Osteocyte (in vitro differentiated cells): Measurements from ENCODE around the gene DIO2. TPM values are rescaled to one million over a fixed set of nuclear protein-coding genes. Genes with fewer than 3 reads are reported as not detected.

Experiments
- DNase-seq: peaks from one replicate; pipeline ENCODE4 v3.0.0; 2021; ENCODE audit warnings: mixed read lengths; ENCODE audit not compliant: unreplicated experiment; ENCODE audit errors: extremely low spot score
- H3K27ac Mint-ChIP-seq: one replicate; pipeline ENCODE4 v1.8.0; 2021; ENCODE audit warnings: mild to moderate bottlenecking, mixed read lengths; ENCODE audit not compliant: unreplicated experiment
- H3K27me3 Mint-ChIP-seq: one replicate; pipeline ENCODE4 v1.8.0; 2021; ENCODE audit warnings: mixed read lengths; ENCODE audit not compliant: unreplicated experiment
- H3K36me3 Mint-ChIP-seq: one replicate; pipeline ENCODE4 v1.8.0; 2021; ENCODE audit warnings: mixed read lengths; ENCODE audit not compliant: unreplicated experiment
- H3K4me1 Mint-ChIP-seq: one replicate; pipeline ENCODE4 v1.8.0; 2021; ENCODE audit warnings: mixed read lengths; ENCODE audit not compliant: unreplicated experiment
- H3K4me3 Mint-ChIP-seq: one replicate; pipeline ENCODE4 v1.8.0; 2021; ENCODE audit warnings: mild to moderate bottlenecking, moderate library complexity, mixed read lengths; ENCODE audit not compliant: unreplicated experiment
- H3K9me3 Mint-ChIP-seq: one replicate; pipeline ENCODE4 v1.8.0; 2021; ENCODE audit warnings: mixed read lengths; ENCODE audit not compliant: unreplicated experiment
- total RNA-seq: library from RNA; stranded (reverse); gene quantifications from 2 replicates; pipeline ENCODE4 v1.2.1, GENCODE V29; 2021
- TF ChIP-seq, protein P1 (sequence below): fragments of 200-600 bp; sonication (generic); IDR thresholded peaks from 2 replicates; pipeline ENCODE4 v1.5.0; 2021; ENCODE audit warnings: antibody characterized with exemption, mild to moderate bottlenecking, moderate library complexity

Gene DIO2
- total RNA-seq, 1 donor from 2014 or later: 244 TPM

DNA sequence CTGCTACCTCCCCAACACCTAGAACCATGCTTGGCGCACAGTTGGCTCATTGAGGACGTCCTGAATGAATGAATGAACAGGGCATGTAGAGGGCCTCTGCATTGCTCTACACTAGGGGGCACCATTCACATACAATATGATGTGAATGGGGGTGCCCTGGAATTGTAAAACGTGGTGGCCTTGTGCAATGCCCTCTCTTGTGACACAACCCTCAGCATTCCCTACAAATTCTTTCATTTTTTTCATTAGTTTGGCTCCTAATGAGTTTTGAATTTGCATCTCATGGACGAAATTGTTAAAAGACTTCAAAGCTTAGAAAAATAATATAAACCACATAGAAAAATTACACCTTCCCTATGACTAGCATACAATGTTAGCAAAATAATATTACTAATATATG is 2.3 kb upstream of the DIO2 start:
- H3K4me3 Mint-ChIP-seq: no peak overlapping the region
- H3K4me1 Mint-ChIP-seq: peaks cover 47% of the 10 kb centered on the region
- no peaks in the 10 kb centered on the region for H3K27me3 Mint-ChIP-seq
- H3K27ac Mint-ChIP-seq: no peak overlapping the region
- no peaks in the 10 kb centered on the region for H3K9me3 Mint-ChIP-seq
- TF ChIP-seq, protein P1, sequence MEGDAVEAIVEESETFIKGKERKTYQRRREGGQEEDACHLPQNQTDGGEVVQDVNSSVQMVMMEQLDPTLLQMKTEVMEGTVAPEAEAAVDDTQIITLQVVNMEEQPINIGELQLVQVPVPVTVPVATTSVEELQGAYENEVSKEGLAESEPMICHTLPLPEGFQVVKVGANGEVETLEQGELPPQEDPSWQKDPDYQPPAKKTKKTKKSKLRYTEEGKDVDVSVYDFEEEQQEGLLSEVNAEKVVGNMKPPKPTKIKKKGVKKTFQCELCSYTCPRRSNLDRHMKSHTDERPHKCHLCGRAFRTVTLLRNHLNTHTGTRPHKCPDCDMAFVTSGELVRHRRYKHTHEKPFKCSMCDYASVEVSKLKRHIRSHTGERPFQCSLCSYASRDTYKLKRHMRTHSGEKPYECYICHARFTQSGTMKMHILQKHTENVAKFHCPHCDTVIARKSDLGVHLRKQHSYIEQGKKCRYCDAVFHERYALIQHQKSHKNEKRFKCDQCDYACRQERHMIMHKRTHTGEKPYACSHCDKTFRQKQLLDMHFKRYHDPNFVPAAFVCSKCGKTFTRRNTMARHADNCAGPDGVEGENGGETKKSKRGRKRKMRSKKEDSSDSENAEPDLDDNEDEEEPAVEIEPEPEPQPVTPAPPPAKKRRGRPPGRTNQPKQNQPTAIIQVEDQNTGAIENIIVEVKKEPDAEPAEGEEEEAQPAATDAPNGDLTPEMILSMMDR: peak; percentile 53
- DNase-seq: no peak
- H3K36me3 Mint-ChIP-seq: peaks cover 9% of the 10 kb centered on the region

DNA sequence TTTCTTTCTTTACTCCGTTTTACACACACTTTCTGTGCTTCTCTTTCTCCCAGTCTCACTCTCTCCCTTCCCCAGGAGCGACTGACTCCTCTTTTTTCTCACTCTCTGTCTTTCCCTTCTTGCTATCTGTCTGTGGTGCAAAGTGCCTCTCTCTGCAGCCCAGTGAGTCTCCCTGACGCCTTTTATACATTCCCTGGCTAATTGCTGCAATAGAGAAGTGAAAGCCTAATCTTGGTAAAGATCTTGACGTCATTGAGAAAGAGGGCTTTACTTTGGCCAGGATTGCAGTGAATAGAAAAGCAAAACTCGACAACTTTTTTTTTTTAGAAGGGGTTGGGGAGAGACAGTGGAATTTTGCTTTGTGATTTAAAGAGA is 706 bp upstream of the DIO2 start:
- H3K36me3 Mint-ChIP-seq: peaks cover 11% of the 10 kb centered on the region

DNA sequence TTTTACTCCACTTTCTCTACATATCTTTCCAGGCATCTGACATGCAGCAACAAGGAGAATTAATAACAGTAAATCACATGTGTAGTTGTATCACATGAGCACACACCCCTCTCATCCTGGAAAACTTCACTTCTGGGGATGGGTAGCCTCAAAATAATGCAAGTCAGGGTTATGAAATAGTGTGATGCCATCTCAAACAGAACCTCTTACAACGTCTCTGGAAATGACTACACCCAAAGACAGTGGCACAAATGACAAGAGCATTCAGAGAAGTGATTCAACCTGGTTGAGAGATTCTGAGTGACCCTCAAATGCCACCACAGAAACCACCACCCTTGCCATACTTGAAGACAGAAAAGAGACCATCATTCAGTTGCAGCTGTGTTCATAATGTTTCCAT is 2.8 kb downstream of the DIO2 start:
- Mint-ChIP-seq H3K27me3 (no peaks in the 10 kb centered on the region), H3K4me1 (peaks cover 57% of the 10 kb centered on the region), H3K27ac (peak overlapping the region; percentile 51), H3K4me3 (peak overlapping the region; percentile 74), H3K9me3 (no peaks in the 10 kb centered on the region), H3K36me3 (peaks cover 27% of the 10 kb centered on the region)
- TF ChIP-seq, protein P1: no peak
- DNase-seq: no peak

More for the DNA sequence above, 706 bp upstream of the DIO2 start:
- Mint-ChIP-seq H3K4me3 (peak overlapping the region; percentile 81), H3K27me3 (no peaks in the 10 kb centered on the region), H3K27ac (peak overlapping the region; percentile 75), H3K4me1 (peaks cover 53% of the 10 kb centered on the region), H3K9me3 (no peaks in the 10 kb centered on the region)
- no peak for DNase-seq
- TF ChIP-seq, protein P1: no peak

DNA sequence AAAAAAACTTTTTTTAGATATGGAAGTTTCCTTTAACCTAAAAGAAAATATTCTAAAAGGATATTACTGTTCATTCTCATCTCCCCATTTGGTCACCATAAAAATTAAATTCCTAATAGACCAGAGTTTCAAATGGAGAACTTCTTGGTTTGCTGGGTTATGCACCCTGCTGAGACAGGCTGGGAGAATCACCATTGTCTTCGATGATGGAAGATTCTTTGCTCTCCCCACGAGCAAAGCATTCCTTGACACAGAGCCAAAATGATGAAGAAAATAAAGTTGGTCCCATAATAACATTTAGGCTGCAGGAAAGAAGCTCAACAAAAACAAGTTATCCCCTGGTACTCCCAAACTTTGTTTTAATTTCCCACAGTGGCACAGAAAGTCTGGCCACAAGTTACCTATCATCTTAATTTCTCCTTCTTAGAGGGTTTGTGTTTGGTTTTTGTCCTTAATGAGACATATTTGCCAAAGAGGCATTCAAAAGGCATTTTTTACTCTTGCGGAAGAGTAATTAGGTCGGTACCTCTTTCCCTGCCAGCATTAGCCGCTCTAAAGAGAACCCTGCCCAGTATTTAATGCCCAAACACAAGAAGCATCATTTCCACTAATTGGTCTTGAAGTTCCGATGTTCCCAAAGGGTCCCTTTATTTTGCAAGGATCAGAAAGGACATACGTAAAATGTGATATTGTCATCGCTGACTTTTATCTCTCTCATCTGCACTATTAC is 4.8 kb downstream of the DIO2 start:
- Mint-ChIP-seq H3K4me3 (peak overlapping the region; percentile 74), H3K27me3 (no peaks in the 10 kb centered on the region), H3K9me3 (no peaks in the 10 kb centered on the region), H3K36me3 (peaks cover 43% of the 10 kb centered on the region), H3K4me1 (peaks cover 47% of the 10 kb centered on the region), H3K27ac (peak overlapping the region; percentile 67)
- TF ChIP-seq, protein P1: no peak
- no peak for DNase-seq

DNA sequence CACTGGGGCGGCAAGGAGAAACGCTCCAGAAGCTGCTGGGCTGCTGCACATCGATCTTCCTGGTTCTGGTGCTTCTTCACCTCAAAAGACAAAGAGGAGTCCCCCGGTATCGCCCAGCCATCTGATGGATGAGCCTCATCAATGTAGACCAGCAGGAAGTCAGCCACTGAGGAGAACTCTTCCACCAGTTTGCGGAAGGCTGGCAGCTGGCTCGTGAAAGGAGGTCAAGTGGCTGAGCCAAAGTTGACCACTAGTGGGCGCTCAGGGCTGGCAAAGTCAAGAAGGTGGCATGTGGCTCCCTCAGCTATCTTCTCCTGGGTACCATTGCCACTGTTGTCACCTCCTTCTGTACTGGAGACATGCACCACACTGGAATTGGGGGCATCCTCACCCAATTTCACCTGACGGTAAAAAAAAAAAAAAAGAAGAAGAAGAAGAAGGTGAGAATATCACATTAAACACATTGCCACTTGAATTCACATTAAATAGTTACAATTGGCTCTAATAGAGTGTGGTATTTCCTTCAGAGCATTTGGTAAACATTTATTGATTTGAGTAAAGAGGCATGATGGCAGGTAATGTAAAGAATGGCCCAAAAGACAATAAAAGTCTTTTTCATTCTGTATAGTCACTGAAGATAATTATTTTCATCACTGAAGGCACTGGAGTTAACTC is 8.3 kb downstream of the DIO2 start:
- Mint-ChIP-seq H3K36me3 (peaks cover 44% of the 10 kb centered on the region), H3K4me3 (no peak overlapping the region), H3K27me3 (no peaks in the 10 kb centered on the region), H3K9me3 (no peaks in the 10 kb centered on the region), H3K27ac (no peak overlapping the region), H3K4me1 (peaks cover 41% of the 10 kb centered on the region)
- no peak for DNase-seq
- TF ChIP-seq, protein P1: peak; percentile 36
